Measurements from ENCODE around the gene SENP7. TPM values are rescaled to one million over a fixed set of nuclear protein-coding genes. Genes with fewer than 3 reads are reported as not detected.

SENP7 gene
- total RNA-seq, 1 donor from 2014 or later = 10.8 TPM

- no peak overlapping the region for H3K9ac ChIP-seq (ENCODE audit: low read length)
- H3K27ac Mint-ChIP-seq (ENCODE audit: unreplicated experiment) = no peak overlapping the region
- H3K9me3 ChIP-seq (ENCODE audit: insufficient read depth, low read depth, low read length) = no peaks in the 10 kb centered on the region
- no peak for TF ChIP-seq CTCF (IDR thresholded peaks at IDR 0.05; ENCODE audit: insufficient read depth, low read depth, low read length)
- no peak for TF ChIP-seq EZH2 (IDR thresholded peaks at IDR 0.05; ENCODE audit: insufficient read depth, low read length)
- no peaks in the 10 kb centered on the region for H3K36me3 ChIP-seq (ENCODE audit: insufficient read depth, low read length)
- H3K4me1 Mint-ChIP-seq (ENCODE audit: low read depth, unreplicated experiment) = peaks cover 14% of the 10 kb centered on the region
- no peak overlapping the region for H3K27ac ChIP-seq (ENCODE audit: low read depth, low read length)
- peaks cover 14% of the 10 kb centered on the region for H3K79me2 ChIP-seq (ENCODE audit: insufficient read depth, low read length)
- peaks cover under 1% of the 10 kb centered on the region for H3K9me3 Mint-ChIP-seq (ENCODE audit: unreplicated experiment)
- peaks cover 12% of the 10 kb centered on the region for H3K36me3 Mint-ChIP-seq (ENCODE audit: low read depth, unreplicated experiment)
- no peak for FAIRE-seq
- H3K4me2 ChIP-seq (ENCODE audit: low read length) = no peak overlapping the region
- H3K4me3 ChIP-seq (ENCODE audit: insufficient read depth, low read depth, low read length) = no peak overlapping the region
- H3K4me3 Mint-ChIP-seq (ENCODE audit: unreplicated experiment) = no peak overlapping the region
- H3K27me3 Mint-ChIP-seq (ENCODE audit: low read depth, unreplicated experiment) = no peaks in the 10 kb centered on the region
- no peak overlapping the region for H2AFZ ChIP-seq (ENCODE audit: low read depth, low read length)
- peaks cover 4% of the 10 kb centered on the region for H4K20me1 ChIP-seq (ENCODE audit: insufficient read depth, low read length)
- DNase-seq (ENCODE audit: low read depth) = no peak
- no peaks in the 10 kb centered on the region for H3K27me3 ChIP-seq (ENCODE audit: insufficient read depth, low read length)
- no peaks in the 10 kb centered on the region for H3K4me1 ChIP-seq (ENCODE audit: insufficient read depth, low read length)
Measured at GRCh38 chr3:101384426-101384825, 128.6 kb downstream of the SENP7 start.

- FAIRE-seq = no peak
- DNase-seq (ENCODE audit: low read depth) = no peak
- no peaks in the 10 kb centered on the region for H3K27me3 Mint-ChIP-seq (ENCODE audit: low read depth, unreplicated experiment)
- Histone ChIP-seq H3K27ac (ENCODE audit: low read depth, low read length) (no peak overlapping the region), H3K79me2 (ENCODE audit: insufficient read depth, low read length) (peaks cover 14% of the 10 kb centered on the region), H3K4me3 (ENCODE audit: insufficient read depth, low read depth, low read length) (no peak overlapping the region), H3K4me1 (ENCODE audit: insufficient read depth, low read length) (no peaks in the 10 kb centered on the region), H3K9ac (ENCODE audit: low read length) (no peak overlapping the region), H3K4me2 (ENCODE audit: low read length) (no peak overlapping the region), H3K36me3 (ENCODE audit: insufficient read depth, low read length) (no peaks in the 10 kb centered on the region), H4K20me1 (ENCODE audit: insufficient read depth, low read length) (peaks cover 4% of the 10 kb centered on the region), H3K9me3 (ENCODE audit: insufficient read depth, low read depth, low read length) (peaks cover 3% of the 10 kb centered on the region), H3K27me3 (ENCODE audit: insufficient read depth, low read length) (no peaks in the 10 kb centered on the region), H2AFZ (ENCODE audit: low read depth, low read length) (no peak overlapping the region)
- H3K4me3 Mint-ChIP-seq (ENCODE audit: unreplicated experiment) = no peak overlapping the region
- TF ChIP-seq CTCF (IDR thresholded peaks at IDR 0.05; ENCODE audit: insufficient read depth, low read depth, low read length) = no peak
- peaks cover 9% of the 10 kb centered on the region for H3K36me3 Mint-ChIP-seq (ENCODE audit: low read depth, unreplicated experiment)
- no peaks in the 10 kb centered on the region for H3K9me3 Mint-ChIP-seq (ENCODE audit: unreplicated experiment)
- H3K27ac Mint-ChIP-seq (ENCODE audit: unreplicated experiment) = no peak overlapping the region
- H3K4me1 Mint-ChIP-seq (ENCODE audit: low read depth, unreplicated experiment) = peaks cover 15% of the 10 kb centered on the region
Measured at GRCh38 chr3:101383656-101384055, 129.4 kb downstream of the SENP7 start.

- DNase-seq (ENCODE audit: low read depth) (peak; percentile 12), FAIRE-seq (no peak)
- H3K27ac ChIP-seq (ENCODE audit: low read depth, low read length) = no peak overlapping the region
- H3K36me3 Mint-ChIP-seq (ENCODE audit: low read depth, unreplicated experiment) = peaks cover 7% of the 10 kb centered on the region
- H3K79me2 ChIP-seq (ENCODE audit: insufficient read depth, low read length) = peaks cover 11% of the 10 kb centered on the region
- H3K4me1 Mint-ChIP-seq (ENCODE audit: low read depth, unreplicated experiment) = peaks cover 19% of the 10 kb centered on the region
- H3K27me3 Mint-ChIP-seq (ENCODE audit: low read depth, unreplicated experiment) = no peaks in the 10 kb centered on the region
- H3K9ac ChIP-seq (ENCODE audit: low read length) = no peak overlapping the region
- H3K9me3 Mint-ChIP-seq (ENCODE audit: unreplicated experiment) = no peaks in the 10 kb centered on the region
- peaks cover 4% of the 10 kb centered on the region for H4K20me1 ChIP-seq (ENCODE audit: insufficient read depth, low read length)
- no peak overlapping the region for H3K4me2 ChIP-seq (ENCODE audit: low read length)
- peaks cover 3% of the 10 kb centered on the region for H3K9me3 ChIP-seq (ENCODE audit: insufficient read depth, low read depth, low read length)
- H3K4me3 ChIP-seq (ENCODE audit: insufficient read depth, low read depth, low read length) = no peak overlapping the region
- H3K27ac Mint-ChIP-seq (ENCODE audit: unreplicated experiment) = peak overlapping the region; percentile 85
- no peaks in the 10 kb centered on the region for H3K36me3 ChIP-seq (ENCODE audit: insufficient read depth, low read length)
- TF ChIP-seq EZH2 (IDR thresholded peaks at IDR 0.05; ENCODE audit: insufficient read depth, low read length) (no peak), CTCF (IDR thresholded peaks at IDR 0.05; ENCODE audit: insufficient read depth, low read depth, low read length) (no peak)
- no peaks in the 10 kb centered on the region for H3K4me1 ChIP-seq (ENCODE audit: insufficient read depth, low read length)
- H3K27me3 ChIP-seq (ENCODE audit: insufficient read depth, low read length) = no peaks in the 10 kb centered on the region
- no peak overlapping the region for H3K4me3 Mint-ChIP-seq (ENCODE audit: unreplicated experiment)
- no peak overlapping the region for H2AFZ ChIP-seq (ENCODE audit: low read depth, low read length)
Measured at GRCh38 chr3:101383156-101383575, 129.8 kb downstream of the SENP7 start.

All from astrocyte (in vitro differentiated cells and primary cell).